GM21528 (cell line): ENCODE results near the gene NKD2.
"Not testable (repeated sequence)": the region's sequence is repeated elsewhere in the genome, so short reads cannot be mapped to it uniquely, and the experiment has no call there.

Experiments
- ATAC-seq: cut with Tn5 transposase; IDR thresholded peaks from one replicate; pipeline ENCODE4 v1.9.1; 2021; ENCODE audit warnings: mild to moderate bottlenecking, moderate library complexity; ENCODE audit not compliant: unreplicated experiment, low FRiP score

The NKD2 gene

DNA sequence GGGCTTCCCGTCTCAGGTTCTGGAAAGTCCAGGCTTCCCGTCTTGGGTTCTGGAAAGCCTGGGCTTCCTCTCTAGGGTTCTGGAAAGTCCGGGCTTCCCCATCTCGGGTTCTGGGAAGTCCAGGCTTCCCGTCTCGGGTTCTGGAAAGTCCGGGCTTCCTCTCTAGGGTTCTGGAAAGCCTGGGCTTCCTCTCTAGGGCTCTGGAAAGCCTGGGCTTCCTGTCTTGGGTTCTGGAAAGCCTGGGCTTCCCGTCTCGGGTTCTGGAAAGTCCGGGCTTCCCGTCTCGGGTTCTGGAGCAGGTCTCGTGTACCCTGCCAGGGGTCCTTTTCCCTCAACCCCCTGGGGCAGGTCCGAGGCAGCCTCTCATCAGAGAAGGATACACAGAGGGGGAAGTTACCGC, 74.4 kb downstream of the NKD2 start:
- not testable (repeated sequence) for ATAC-seq

DNA sequence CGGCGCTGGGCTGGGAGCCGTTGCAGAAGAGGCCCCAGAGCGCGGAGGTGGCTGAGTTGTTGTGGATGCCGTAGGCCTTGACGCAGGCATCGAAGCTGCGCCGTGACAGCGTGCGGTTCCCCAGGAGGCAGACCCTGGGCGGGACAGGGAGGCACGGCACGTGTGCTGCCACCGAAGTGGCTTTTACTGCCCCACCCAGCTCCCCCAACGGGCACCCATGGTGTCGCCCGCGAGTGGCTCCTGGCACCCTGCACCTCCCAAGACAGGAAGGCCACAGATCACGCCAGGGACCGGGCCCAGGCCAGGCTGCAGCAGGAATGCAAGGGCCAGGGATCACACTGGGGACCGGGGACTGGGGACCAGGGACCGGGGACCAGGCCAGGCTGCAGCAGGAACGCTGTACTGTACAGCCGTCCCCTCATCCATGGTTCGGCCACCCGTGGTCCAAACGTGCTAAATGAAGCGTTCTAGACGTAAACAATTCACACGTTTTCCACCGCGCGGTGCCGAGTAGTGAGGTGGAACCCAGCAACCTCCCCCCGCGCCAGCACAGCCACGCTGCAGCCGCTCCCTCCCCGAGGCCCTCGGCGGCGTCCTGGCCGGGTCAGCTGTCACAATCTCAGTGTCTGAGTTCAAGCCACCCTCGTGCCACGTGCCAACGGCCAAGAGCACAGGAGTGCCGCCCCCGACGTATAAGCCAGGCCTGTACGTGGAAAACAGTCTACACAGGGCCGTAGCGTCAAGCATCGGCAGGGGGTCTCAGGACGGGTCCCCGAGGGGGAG, 75.4 kb downstream of the NKD2 start:
- ATAC-seq: no peak

DNA sequence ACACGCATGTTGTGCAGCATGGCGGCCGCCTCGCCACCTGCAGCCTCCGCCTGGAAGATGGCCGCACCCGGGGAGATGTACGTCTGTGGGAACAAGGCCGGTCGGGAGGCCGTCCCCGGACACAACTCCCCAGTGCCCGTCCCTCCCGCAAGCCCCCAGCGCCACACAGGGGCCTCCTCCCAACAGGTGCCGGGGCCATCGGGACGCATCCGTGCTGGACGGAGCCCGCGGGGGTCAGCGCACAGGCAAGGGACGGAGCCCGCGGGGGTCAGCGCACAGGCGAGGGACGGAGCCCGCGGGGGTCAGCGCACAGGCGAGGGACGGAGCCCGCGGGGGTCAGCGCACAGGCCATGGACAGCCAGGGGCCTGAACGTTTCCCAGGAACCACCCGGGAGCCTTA, 76.8 kb downstream of the NKD2 start:
- no peak for ATAC-seq

DNA sequence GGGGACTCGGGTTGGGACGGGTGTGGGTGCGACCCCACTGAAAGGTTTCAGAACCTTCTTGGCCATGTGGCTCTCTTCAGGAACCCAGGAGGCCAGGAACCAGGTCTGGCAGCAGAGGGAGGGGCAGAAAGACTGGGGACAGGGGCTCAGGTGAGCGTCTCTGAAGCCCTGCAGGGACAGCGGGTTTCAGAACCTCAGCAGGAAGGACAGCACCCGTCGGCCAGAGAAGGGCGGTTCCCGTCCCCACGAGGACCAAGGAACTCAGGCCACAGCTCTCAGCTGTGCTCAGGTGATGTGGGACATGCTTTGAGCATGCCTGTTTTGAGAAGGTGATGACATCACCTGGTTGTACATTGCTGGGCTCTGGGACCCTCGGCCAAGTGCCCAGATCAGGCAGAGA, 77.5 kb downstream of the NKD2 start:
- no peak for ATAC-seq

GRCh38 chr5:1086871-1087270, 78.3 kb downstream of the NKD2 start:
- no peak for ATAC-seq

- ATAC-seq: no peak
Observed at GRCh38 chr5:1087428-1087827, 78.8 kb downstream of the NKD2 start.

DNA sequence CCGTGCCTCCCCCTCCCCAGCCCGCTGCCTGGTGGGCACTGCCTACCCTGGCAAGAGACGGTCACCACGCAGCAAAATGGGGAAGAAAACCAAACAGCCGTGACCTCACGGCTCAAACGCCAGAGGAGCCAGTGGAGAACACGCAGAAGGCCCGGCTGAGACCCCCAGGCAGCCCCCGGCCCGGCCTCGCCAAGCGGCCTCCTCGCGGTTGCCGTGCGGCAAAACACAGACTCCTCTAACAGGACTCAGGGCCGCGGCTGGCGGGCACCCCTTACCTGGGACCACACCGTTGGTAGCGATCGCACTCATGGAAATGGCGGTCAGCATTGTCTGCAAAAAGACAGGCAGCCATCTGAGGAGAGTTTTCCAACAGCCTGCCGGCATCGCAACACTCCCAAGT, 79.4 kb downstream of the NKD2 start:
- ATAC-seq: no peak
